Measurements from ENCODE around the gene TKT.

DNA sequence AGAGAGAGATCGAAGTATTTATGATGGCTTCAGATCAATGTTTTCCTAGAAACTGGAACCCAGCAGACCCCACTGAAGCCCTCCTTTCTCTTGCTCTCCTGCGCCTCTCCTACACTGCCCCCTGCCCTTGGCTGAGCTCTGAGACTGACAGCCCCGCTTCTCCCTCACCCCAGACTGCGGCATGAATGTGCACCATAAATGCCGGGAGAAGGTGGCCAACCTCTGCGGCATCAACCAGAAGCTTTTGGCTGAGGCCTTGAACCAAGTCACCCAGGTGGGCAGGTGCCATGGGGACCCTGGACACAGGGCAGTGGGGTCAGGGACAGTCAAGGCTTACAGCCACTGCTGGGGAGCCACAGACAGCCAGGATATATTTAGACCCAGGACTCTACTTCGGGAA, 71.1 kb downstream of the TKT start:
- TF ChIP-seq, protein P1, sequence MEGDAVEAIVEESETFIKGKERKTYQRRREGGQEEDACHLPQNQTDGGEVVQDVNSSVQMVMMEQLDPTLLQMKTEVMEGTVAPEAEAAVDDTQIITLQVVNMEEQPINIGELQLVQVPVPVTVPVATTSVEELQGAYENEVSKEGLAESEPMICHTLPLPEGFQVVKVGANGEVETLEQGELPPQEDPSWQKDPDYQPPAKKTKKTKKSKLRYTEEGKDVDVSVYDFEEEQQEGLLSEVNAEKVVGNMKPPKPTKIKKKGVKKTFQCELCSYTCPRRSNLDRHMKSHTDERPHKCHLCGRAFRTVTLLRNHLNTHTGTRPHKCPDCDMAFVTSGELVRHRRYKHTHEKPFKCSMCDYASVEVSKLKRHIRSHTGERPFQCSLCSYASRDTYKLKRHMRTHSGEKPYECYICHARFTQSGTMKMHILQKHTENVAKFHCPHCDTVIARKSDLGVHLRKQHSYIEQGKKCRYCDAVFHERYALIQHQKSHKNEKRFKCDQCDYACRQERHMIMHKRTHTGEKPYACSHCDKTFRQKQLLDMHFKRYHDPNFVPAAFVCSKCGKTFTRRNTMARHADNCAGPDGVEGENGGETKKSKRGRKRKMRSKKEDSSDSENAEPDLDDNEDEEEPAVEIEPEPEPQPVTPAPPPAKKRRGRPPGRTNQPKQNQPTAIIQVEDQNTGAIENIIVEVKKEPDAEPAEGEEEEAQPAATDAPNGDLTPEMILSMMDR (IDR thresholded peaks at IDR 0.05; ENCODE audit: low read depth, low read length), result no peak
- TF ChIP-seq POLR2A (IDR thresholded peaks at IDR 0.05; ENCODE audit: extremely low read depth, insufficient read length), result no peak
- TF ChIP-seq MYC (IDR thresholded peaks at IDR 0.05; ENCODE audit: low read depth, low read length), result no peak
- TF ChIP-seq, protein P2, sequence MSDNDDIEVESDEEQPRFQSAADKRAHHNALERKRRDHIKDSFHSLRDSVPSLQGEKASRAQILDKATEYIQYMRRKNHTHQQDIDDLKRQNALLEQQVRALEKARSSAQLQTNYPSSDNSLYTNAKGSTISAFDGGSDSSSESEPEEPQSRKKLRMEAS (IDR thresholded peaks at IDR 0.05; ENCODE audit: low read depth, low read length), result no peak
